Trophoblast cell (in vitro differentiated cells and primary cell): Measurements from ENCODE around the gene CAND1.

Source experiments
- DNase-seq, 2 donors: peaks; one replicate each; pipeline ENCODE4 v3.0.0-alpha.2; 2016
- H2AFZ ChIP-seq: 2 replicates; pipeline ENCODE4 v1.6.1; 2013; ENCODE audit warnings: low read length, moderate library complexity, mild to moderate bottlenecking; ENCODE audit not compliant: insufficient read depth, poor library complexity
- H2AK5ac ChIP-seq: 2 replicates; pipeline ENCODE4 v1.6.1; 2013; ENCODE audit warnings: mild to moderate bottlenecking, low read length
- H2BK120ac ChIP-seq: 2 replicates; pipeline ENCODE4 v1.6.1; 2013; ENCODE audit warnings: low read length, mild to moderate bottlenecking, moderate library complexity; ENCODE audit not compliant: insufficient read depth, poor library complexity
- H2BK12ac ChIP-seq: 2 replicates; pipeline ENCODE4 v1.6.1; 2013; ENCODE audit warnings: mild to moderate bottlenecking, low read length, moderate library complexity
- H2BK5ac ChIP-seq: 2 replicates; pipeline ENCODE4 v1.6.1; 2013; ENCODE audit warnings: low read length, low read depth, moderate library complexity, mild to moderate bottlenecking; ENCODE audit not compliant: poor library complexity
- H3K14ac ChIP-seq: 2 replicates; pipeline ENCODE4 v1.6.1; 2013; ENCODE audit warnings: mild to moderate bottlenecking, low read length
- H3K18ac ChIP-seq: 2 replicates; pipeline ENCODE4 v1.6.1; 2013; ENCODE audit warnings: mild to moderate bottlenecking, low read length
- H3K23ac ChIP-seq: 2 replicates; pipeline ENCODE4 v1.6.1; 2013; ENCODE audit warnings: low read length
- H3K27ac ChIP-seq: 2 replicates; pipeline ENCODE4 v1.5.1; 2013; ENCODE audit warnings: low read depth, mild to moderate bottlenecking, inconsistent platforms, low read length, moderate library complexity
- H3K27me3 ChIP-seq: 2 replicates; pipeline ENCODE4 v1.6.1; 2013; ENCODE audit warnings: inconsistent platforms, mild to moderate bottlenecking, low read length, moderate library complexity; ENCODE audit not compliant: insufficient read depth
- H3K36me3 ChIP-seq, 2 experiments: 1 replicate in 1 of 2; 2 replicates in 1 of 2; pipeline ENCODE4 v1.6.1; 2013; ENCODE audit warnings: low read length in 2 of 2, mild to moderate bottlenecking in 2 of 2, moderate library complexity in 1 of 2; ENCODE audit not compliant: insufficient read depth in 2 of 2, control insufficient read depth in 1 of 2
- H3K4ac ChIP-seq: 2 replicates; pipeline ENCODE4 v1.6.1; 2013; ENCODE audit warnings: low read depth, mild to moderate bottlenecking, low read length, moderate library complexity
- H3K4me1 ChIP-seq, 2 experiments: 1 replicate in 1 of 2; 2 replicates in 1 of 2; pipeline ENCODE4 v1.6.1; 2013; ENCODE audit warnings: low read length in 2 of 2, mild to moderate bottlenecking in 2 of 2, moderate library complexity in 1 of 2; ENCODE audit not compliant: insufficient read depth in 2 of 2, control insufficient read depth in 1 of 2
- H3K4me2 ChIP-seq: 2 replicates; pipeline ENCODE4 v1.6.1; 2013; ENCODE audit warnings: inconsistent platforms, mild to moderate bottlenecking, low read length, moderate library complexity
- H3K4me3 ChIP-seq: 2 replicates; pipeline ENCODE4 v1.5.1; 2013; ENCODE audit warnings: mild to moderate bottlenecking, low read depth, low read length, inconsistent platforms
- H3K79me1 ChIP-seq: one replicate; pipeline ENCODE4 v1.6.1; 2013; ENCODE audit warnings: low read length
- H3K79me2 ChIP-seq: 2 replicates; pipeline ENCODE4 v1.6.1; 2013; ENCODE audit warnings: low read length, mild to moderate bottlenecking; ENCODE audit not compliant: control insufficient read depth, insufficient read depth, poor library complexity
- H3K9ac ChIP-seq: 2 replicates; pipeline ENCODE4 v1.6.1; 2013; ENCODE audit warnings: mild to moderate bottlenecking, low read length
- H3K9me3 ChIP-seq: 2 replicates; pipeline ENCODE4 v1.6.1; 2013; ENCODE audit warnings: low read depth, mild to moderate bottlenecking, control low read depth, inconsistent platforms, low read length; ENCODE audit not compliant: insufficient read depth
- H4K12ac ChIP-seq: 2 replicates; pipeline ENCODE4 v1.6.1; 2013; ENCODE audit warnings: low read depth, mild to moderate bottlenecking, low read length, moderate library complexity
- H4K8ac ChIP-seq: 2 replicates; pipeline ENCODE4 v1.6.1; 2013; ENCODE audit warnings: low read depth, mild to moderate bottlenecking, low read length, moderate library complexity
- H4K91ac ChIP-seq: one replicate; pipeline ENCODE4 v1.6.1; 2013; ENCODE audit warnings: low read depth, mild to moderate bottlenecking, low read length, moderate library complexity
- WGBS: extraction: QIAGEN DNeasy Blood & Tissue Kit; methylation state at CpG from one replicate; pipeline ENCODE4 v1.1.7; 2013; ENCODE audit warnings: missing lambda C conversion rate; ENCODE audit not compliant: insufficient read length, insufficient coverage; ENCODE audit errors: extremely low coverage; 5-methylcytosine and 5-hydroxymethylcytosine counted together

The CAND1 gene

DNA sequence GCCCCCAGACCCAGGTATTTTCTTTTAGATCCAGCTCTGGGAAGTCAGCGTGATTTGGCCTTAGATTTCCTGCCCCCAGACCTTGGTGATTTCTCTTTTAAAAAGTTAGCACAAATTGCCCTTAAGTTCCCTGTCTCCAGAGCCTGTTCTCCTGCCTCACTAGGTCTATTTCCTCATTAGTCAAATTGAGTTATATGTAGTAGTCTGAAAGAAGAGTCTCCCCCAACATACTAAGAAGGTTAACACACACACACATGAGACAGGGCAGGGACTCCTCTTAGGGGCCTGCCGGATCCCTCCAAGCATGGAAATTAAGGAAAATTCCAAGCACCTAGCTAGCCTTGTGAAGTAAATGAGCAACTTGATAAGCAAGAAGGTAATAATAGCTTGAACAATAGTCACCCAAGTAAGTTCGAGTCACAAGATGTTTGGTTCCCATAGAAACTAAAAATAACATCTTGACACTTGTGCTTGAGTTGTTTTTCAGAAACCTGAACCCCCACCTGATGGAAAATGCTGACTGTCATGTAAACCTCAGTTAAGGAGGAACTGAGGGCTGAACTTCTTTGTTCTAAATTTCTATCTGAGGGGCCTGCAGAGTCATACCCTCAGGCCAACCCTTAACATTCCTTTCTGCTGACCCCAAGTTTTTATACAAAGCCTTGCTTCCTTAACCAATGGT is 51.6 kb downstream of the CAND1 start:
- H4K12ac ChIP-seq = no peak overlapping the region
- no peak overlapping the region for H3K4ac ChIP-seq
- H2AFZ ChIP-seq = no peak overlapping the region
- peaks cover 23 to 38% of the 10 kb centered on the region in 2 experiments for H3K36me3 ChIP-seq
- no peak overlapping the region for H2BK12ac ChIP-seq
- H3K23ac ChIP-seq = no peak overlapping the region
- H3K4me3 ChIP-seq = no peak overlapping the region
- no peak overlapping the region for H2BK120ac ChIP-seq
- no peak overlapping the region for H3K18ac ChIP-seq
- H4K91ac ChIP-seq = no peak overlapping the region
- H3K14ac ChIP-seq = no peak overlapping the region
- H3K27ac ChIP-seq = no peak overlapping the region
- WGBS = no CpG with 5 or more reads among the region's 3 CpGs
- peak; percentile 27 to 76 for DNase-seq
- H2BK5ac ChIP-seq = no peak overlapping the region
- no peak overlapping the region for H4K8ac ChIP-seq
- H3K9ac ChIP-seq = no peak overlapping the region
- no peak overlapping the region for H3K4me2 ChIP-seq
- H3K27me3 ChIP-seq = no peaks in the 10 kb centered on the region
- H3K79me1 ChIP-seq = no peaks in the 10 kb centered on the region
- no peak overlapping the region for H2AK5ac ChIP-seq
- H3K9me3 ChIP-seq = peaks cover 12% of the 10 kb centered on the region
- peaks cover 4 to 5% of the 10 kb centered on the region in 2 experiments for H3K4me1 ChIP-seq
- H3K79me2 ChIP-seq = no peaks in the 10 kb centered on the region

DNA sequence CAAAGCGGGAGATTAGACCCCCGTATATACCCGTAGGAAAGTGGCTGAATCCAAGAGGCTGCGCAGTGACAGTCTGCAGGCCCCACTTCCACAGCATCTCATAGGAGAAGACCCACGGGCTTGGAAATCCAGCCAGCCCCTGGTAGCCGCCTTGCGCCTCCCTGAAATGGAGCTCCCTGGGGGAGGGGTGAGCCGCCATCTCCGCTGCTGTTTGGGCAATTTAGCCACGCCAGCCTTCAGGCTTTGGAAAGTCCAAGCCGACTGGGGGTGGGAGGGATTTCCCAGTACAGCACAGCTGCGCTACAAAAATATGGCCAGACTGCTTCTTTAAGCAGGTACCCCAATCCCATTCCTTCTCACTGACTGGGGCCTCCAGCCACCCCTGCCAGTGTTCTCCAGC is 53.4 kb downstream of the CAND1 start:
- H3K23ac ChIP-seq = no peak overlapping the region
- no peak overlapping the region for H2BK12ac ChIP-seq
- H3K27me3 ChIP-seq = no peaks in the 10 kb centered on the region
- no peaks in the 10 kb centered on the region for H3K79me2 ChIP-seq
- H3K14ac ChIP-seq = no peak overlapping the region
- H3K4me2 ChIP-seq = no peak overlapping the region
- no peaks in the 10 kb centered on the region for H3K79me1 ChIP-seq
- peaks cover 20 to 34% of the 10 kb centered on the region in 2 experiments for H3K36me3 ChIP-seq
- H3K27ac ChIP-seq = no peak overlapping the region
- H4K8ac ChIP-seq = no peak overlapping the region
- no peak overlapping the region for H3K4ac ChIP-seq
- no peak overlapping the region for H2AFZ ChIP-seq
- H3K9me3 ChIP-seq = peaks cover 12% of the 10 kb centered on the region
- H2BK5ac ChIP-seq = no peak overlapping the region
- no CpG with 5 or more reads among the region's 12 CpGs for WGBS
- H3K18ac ChIP-seq = no peak overlapping the region
- no peak overlapping the region for H2BK120ac ChIP-seq
- H3K9ac ChIP-seq = no peak overlapping the region
- no peak overlapping the region for H4K91ac ChIP-seq
- H4K12ac ChIP-seq = no peak overlapping the region
- no peak overlapping the region for H3K4me3 ChIP-seq
- peaks cover 4 to 5% of the 10 kb centered on the region in 2 experiments for H3K4me1 ChIP-seq
- DNase-seq = no peak
- no peak overlapping the region for H2AK5ac ChIP-seq

DNA sequence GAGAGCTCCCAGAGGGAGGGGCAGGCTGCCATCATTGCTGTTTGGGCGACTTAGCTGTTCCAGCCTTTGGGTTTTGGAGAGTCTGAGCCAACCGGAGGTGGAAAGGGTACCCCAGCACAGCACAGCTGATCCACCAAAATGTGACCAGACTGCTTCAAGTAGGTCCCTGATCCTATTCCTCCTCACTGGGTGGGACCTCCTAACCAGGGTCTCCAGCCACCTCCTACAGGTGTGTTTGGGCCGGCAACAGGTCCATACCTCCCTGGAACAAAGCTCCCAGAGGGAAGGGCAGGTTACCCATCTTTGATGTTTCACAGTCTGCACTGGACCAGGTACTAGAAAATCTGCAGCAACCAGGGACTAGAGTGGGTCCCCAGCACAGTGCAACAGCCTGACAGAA is 53.8 kb downstream of the CAND1 start:
- no peak overlapping the region for H2BK5ac ChIP-seq
- no peak overlapping the region for H3K14ac ChIP-seq
- no peak overlapping the region for H4K12ac ChIP-seq
- H2BK120ac ChIP-seq = no peak overlapping the region
- H3K9me3 ChIP-seq = peaks cover 12% of the 10 kb centered on the region
- peaks cover 4 to 5% of the 10 kb centered on the region in 2 experiments for H3K4me1 ChIP-seq
- DNase-seq = no peak
- no peaks in the 10 kb centered on the region for H3K79me2 ChIP-seq
- H3K18ac ChIP-seq = no peak overlapping the region
- H3K9ac ChIP-seq = no peak overlapping the region
- H2BK12ac ChIP-seq = no peak overlapping the region
- H4K8ac ChIP-seq = no peak overlapping the region
- H3K27me3 ChIP-seq = no peaks in the 10 kb centered on the region
- no peak overlapping the region for H3K4me3 ChIP-seq
- no CpG with 5 or more reads among the region's 3 CpGs for WGBS
- H3K27ac ChIP-seq = no peak overlapping the region
- no peak overlapping the region for H3K23ac ChIP-seq
- no peaks in the 10 kb centered on the region for H3K79me1 ChIP-seq
- no peak overlapping the region for H3K4me2 ChIP-seq
- H2AFZ ChIP-seq = no peak overlapping the region
- H3K36me3 ChIP-seq = peaks cover 18 to 31% of the 10 kb centered on the region in 2 experiments
- no peak overlapping the region for H3K4ac ChIP-seq
- H4K91ac ChIP-seq = no peak overlapping the region
- no peak overlapping the region for H2AK5ac ChIP-seq

DNA sequence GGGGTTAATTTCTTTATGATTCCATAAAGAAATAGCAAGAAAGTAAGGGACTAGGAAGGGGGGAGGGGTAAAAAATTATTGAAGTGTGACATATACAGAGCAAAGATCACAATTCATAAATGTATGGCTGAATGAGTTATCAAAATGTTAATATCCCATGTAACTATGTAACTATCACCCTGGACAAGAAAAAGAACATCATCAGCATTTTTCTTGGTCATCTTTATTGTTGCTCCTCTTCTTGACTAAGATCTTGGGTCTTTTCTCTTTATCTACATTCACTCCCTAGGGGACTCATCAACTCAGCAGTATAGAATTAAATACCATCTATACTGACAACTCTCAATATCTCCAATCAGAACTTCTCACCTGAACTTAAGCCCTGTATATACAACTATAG is 57.5 kb downstream of the CAND1 start:
- H3K14ac ChIP-seq = no peak overlapping the region
- H3K27me3 ChIP-seq = no peaks in the 10 kb centered on the region
- H3K9ac ChIP-seq = no peak overlapping the region
- H3K27ac ChIP-seq = no peak overlapping the region
- no peaks in the 10 kb centered on the region for H3K79me2 ChIP-seq
- H3K4ac ChIP-seq = no peak overlapping the region
- peaks cover 12% of the 10 kb centered on the region for H3K9me3 ChIP-seq
- no peak overlapping the region for H3K18ac ChIP-seq
- no peak overlapping the region for H3K4me3 ChIP-seq
- no peak overlapping the region for H2BK12ac ChIP-seq
- no peak overlapping the region for H2AFZ ChIP-seq
- H3K79me1 ChIP-seq = no peaks in the 10 kb centered on the region
- no peak overlapping the region for H3K23ac ChIP-seq
- no peak overlapping the region for H2AK5ac ChIP-seq
- no peak overlapping the region for H3K4me2 ChIP-seq
- no peak overlapping the region for H4K91ac ChIP-seq
- H3K4me1 ChIP-seq = no peaks in the 10 kb centered on the region
- H4K8ac ChIP-seq = no peak overlapping the region
- H4K12ac ChIP-seq = no peak overlapping the region
- peaks cover 17 to 20% of the 10 kb centered on the region in 2 experiments for H3K36me3 ChIP-seq
- no peak for DNase-seq
- no peak overlapping the region for H2BK120ac ChIP-seq
- no peak overlapping the region for H2BK5ac ChIP-seq
